Endothelial cell (in vitro differentiated cells): ENCODE measurements around the gene SEPTIN1. TPM values are rescaled to one million over a fixed set of nuclear protein-coding genes. Genes with fewer than 3 reads are reported as not detected.

ENCODE experiments used
- DNase-seq: peaks from one replicate; pipeline ENCODE4 v3.0.0; 2021; ENCODE audit warnings: low spot score
- H3K27ac Mint-ChIP-seq: one replicate; pipeline ENCODE4 v1.8.0; 2021; ENCODE audit warnings: mixed read lengths, inconsistent platforms; ENCODE audit not compliant: unreplicated experiment
- H3K27me3 Mint-ChIP-seq: one replicate; pipeline ENCODE4 v1.8.0; 2021; ENCODE audit warnings: mild to moderate bottlenecking, moderate library complexity, mixed read lengths, inconsistent platforms; ENCODE audit not compliant: unreplicated experiment
- H3K36me3 Mint-ChIP-seq: one replicate; pipeline ENCODE4 v1.8.0; 2021; ENCODE audit warnings: mild to moderate bottlenecking, low read depth, mixed read lengths, inconsistent platforms; ENCODE audit not compliant: unreplicated experiment
- H3K4me1 Mint-ChIP-seq: one replicate; pipeline ENCODE4 v1.8.0; 2021; ENCODE audit warnings: mild to moderate bottlenecking, mixed read lengths, inconsistent platforms; ENCODE audit not compliant: unreplicated experiment
- H3K4me3 Mint-ChIP-seq: one replicate; pipeline ENCODE4 v1.8.0; 2021; ENCODE audit warnings: mild to moderate bottlenecking, mixed read lengths, inconsistent platforms; ENCODE audit not compliant: unreplicated experiment
- H3K9me3 Mint-ChIP-seq: one replicate; pipeline ENCODE4 v1.8.0; 2021; ENCODE audit warnings: mixed read lengths, inconsistent platforms; ENCODE audit not compliant: unreplicated experiment
- CTCF ChIP-seq: fragments of 200-600 bp; sonication (generic); IDR thresholded peaks from one replicate; pipeline ENCODE4 v1.5.0; 2021; ENCODE audit warnings: antibody characterized with exemption; ENCODE audit not compliant: unreplicated experiment
- total RNA-seq: library from RNA; stranded (reverse); fragmentation: NEBNext Ultra II Directional; extraction: Animal tissue kit (Norgen Biotek cat#: 25700); gene quantifications from one replicate; pipeline ENCODE4 v1.2.1, GENCODE V29; 2021; ENCODE audit not compliant: unreplicated experiment

SEPTIN1 gene
- total RNA-seq, 1 donor from 2014 or later: 1.6 TPM

- no peak for DNase-seq
- Mint-ChIP-seq H3K36me3 (peaks cover 7% of the 10 kb centered on the region), H3K27me3 (peaks cover 10% of the 10 kb centered on the region), H3K4me3 (no peak overlapping the region), H3K27ac (no peak overlapping the region), H3K9me3 (no peaks in the 10 kb centered on the region), H3K4me1 (peaks cover 14% of the 10 kb centered on the region)
- no peak for TF ChIP-seq CTCF
These were observed 5.9 kb downstream of the SEPTIN1 start for GRCh38 chr16:30376461-30376902.

GRCh38 chr16:30375864-30376263 lies 6.5 kb downstream of the SEPTIN1 start:
- peaks cover 13% of the 10 kb centered on the region for H3K27me3 Mint-ChIP-seq
- H3K27ac Mint-ChIP-seq: peak overlapping the region; percentile 42
- no peak for TF ChIP-seq CTCF
- no peak overlapping the region for H3K4me3 Mint-ChIP-seq
- DNase-seq: no peak
- peaks cover 8% of the 10 kb centered on the region for H3K36me3 Mint-ChIP-seq
- H3K4me1 Mint-ChIP-seq: peaks cover 21% of the 10 kb centered on the region
- no peaks in the 10 kb centered on the region for H3K9me3 Mint-ChIP-seq

GRCh38 chr16:30374538-30374937 lies 7.8 kb downstream of the SEPTIN1 start, which contains the start of gene MYL11:
Gene MYL11, plus strand, starts transcription at chr16:30374802. Its CDS starts 56 bp downstream, at chr16:30374858.
- Mint-ChIP-seq H3K9me3 (no peaks in the 10 kb centered on the region), H3K4me1 (peaks cover 21% of the 10 kb centered on the region), H3K27me3 (peaks cover 14% of the 10 kb centered on the region), H3K36me3 (peaks cover 9% of the 10 kb centered on the region), H3K4me3 (no peak within 1 kb of the TSS), H3K27ac (peak within 1 kb of the TSS; percentile 42)
- DNase-seq: no peak
- TF ChIP-seq CTCF: no peak

- H3K27me3 Mint-ChIP-seq: peaks cover 14% of the 10 kb centered on the region
- DNase-seq: no peak
- no peak overlapping the region for H3K4me3 Mint-ChIP-seq
- peaks cover 32% of the 10 kb centered on the region for H3K4me1 Mint-ChIP-seq
- peaks cover 9% of the 10 kb centered on the region for H3K36me3 Mint-ChIP-seq
- no peak for TF ChIP-seq CTCF
- H3K9me3 Mint-ChIP-seq: no peaks in the 10 kb centered on the region
- peak overlapping the region; percentile 89 for H3K27ac Mint-ChIP-seq
These were observed 9.6 kb downstream of the SEPTIN1 start for GRCh38 chr16:30372725-30373124.

GRCh38 chr16:30372038-30372712 lies 10.2 kb downstream of the SEPTIN1 start:
- H3K36me3 Mint-ChIP-seq: peaks cover 9% of the 10 kb centered on the region
- H3K9me3 Mint-ChIP-seq: no peaks in the 10 kb centered on the region
- TF ChIP-seq CTCF: no peak
- peak overlapping the region; percentile 94 for H3K4me3 Mint-ChIP-seq
- DNase-seq: no peak
- H3K4me1 Mint-ChIP-seq: peaks cover 35% of the 10 kb centered on the region
- H3K27ac Mint-ChIP-seq: peak overlapping the region; percentile 93
- H3K27me3 Mint-ChIP-seq: peaks cover 12% of the 10 kb centered on the region
